Renal cortical epithelial cell (primary cell): ENCODE measurements around the gene EIF3L. TPM values are rescaled to one million over a fixed set of nuclear protein-coding genes. Genes with fewer than 3 reads are reported as not detected.
A peak's percentile ranks its signal among the peaks of the same experiment; 100 is the strongest.
"Not testable (repeated sequence)": the region's sequence is repeated elsewhere in the genome, so short reads cannot be mapped to it uniquely, and the experiment has no call there.

Experiments
- DNase-seq: peaks from one replicate; pipeline ENCODE4 v3.0.0-alpha.2; 2011; ENCODE audit warnings: low read depth
- total RNA-seq: library from RNA; depleted of rRNA; stranded (reverse); fragments of >200 nt; gene quantifications from 2 replicates; pipeline ENCODE4 v1.2.3, GENCODE V29; 2014

EIF3L gene
- total RNA-seq: 278 and 409 TPM in 2 replicates

DNA sequence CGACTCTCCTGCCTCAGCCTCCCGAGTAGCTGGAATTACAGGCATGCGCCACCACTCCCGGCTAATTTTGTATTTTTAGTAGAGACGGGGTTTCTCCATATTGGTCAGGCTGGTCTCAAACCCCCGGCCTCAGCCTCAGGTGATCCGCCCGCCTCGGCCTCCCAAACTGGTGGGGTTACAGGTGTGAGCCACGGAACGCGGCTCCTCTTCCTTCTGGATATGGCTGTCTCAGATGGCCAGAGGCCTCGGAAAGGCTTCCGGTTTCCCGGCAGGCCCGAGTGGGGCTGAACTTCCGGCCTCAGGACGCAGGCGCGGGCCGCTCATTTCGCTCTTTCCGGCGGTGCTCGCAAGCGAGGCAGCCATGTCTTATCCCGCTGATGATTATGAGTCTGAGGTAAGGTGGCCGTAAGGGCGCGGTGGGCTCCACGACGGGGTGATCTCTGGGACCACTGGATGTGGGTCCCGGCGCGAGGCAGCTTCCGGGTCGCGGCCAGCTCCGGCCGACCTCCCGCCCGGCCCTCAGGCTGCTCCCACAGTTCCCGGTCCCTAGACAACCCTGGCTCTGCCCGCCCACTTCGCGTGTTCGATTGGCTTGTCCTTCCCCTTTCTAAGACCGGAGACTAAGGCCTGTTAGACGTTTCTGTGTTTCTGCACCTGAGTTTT is at the start of gene EIF3L:
Gene EIF3L, plus strand, starts transcription at position 331 of the 663 bp plus-strand sequence. Its CDS starts 31 bp downstream, at position 362.
- peak; percentile 82 for DNase-seq

DNA sequence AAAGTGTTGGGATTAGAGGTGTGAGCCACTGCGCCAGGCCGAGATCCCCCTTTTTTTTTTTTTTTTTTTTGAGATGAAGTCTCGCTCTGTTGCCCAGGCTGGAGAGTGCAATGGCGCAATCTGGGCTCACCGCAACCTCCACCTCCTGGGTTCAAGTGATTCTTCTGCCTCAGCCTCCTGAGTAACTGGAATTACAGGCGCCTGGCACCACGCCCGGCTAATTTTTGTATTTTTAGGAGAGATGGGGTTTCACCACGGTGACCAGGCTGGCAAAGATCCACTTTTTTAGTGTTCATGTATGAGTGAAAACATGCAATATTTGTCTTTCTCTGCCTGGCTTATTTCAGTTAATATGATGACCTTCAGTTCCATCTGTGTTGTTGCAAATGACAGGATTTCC is 49.2 kb upstream of the EIF3L start:
- not testable (repeated sequence) for DNase-seq

DNA sequence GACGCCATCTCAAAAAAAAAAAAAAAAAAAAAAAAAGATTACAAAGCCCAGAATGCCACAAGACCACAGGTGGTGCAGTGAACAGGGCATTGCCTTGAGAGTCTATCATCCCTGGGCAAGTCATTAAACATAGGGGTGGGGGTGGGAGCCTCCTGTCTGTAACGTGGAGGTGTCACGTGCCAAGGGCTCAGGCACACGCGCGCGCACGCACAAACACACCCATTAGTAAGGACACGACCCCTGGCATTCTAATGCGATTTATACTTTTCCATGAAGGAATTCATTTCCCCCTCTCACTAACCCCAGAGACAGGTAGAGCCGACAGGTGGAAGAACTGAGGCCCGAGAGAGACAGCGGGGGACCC is 47.3 kb upstream of the EIF3L start:
- no peak for DNase-seq

DNA sequence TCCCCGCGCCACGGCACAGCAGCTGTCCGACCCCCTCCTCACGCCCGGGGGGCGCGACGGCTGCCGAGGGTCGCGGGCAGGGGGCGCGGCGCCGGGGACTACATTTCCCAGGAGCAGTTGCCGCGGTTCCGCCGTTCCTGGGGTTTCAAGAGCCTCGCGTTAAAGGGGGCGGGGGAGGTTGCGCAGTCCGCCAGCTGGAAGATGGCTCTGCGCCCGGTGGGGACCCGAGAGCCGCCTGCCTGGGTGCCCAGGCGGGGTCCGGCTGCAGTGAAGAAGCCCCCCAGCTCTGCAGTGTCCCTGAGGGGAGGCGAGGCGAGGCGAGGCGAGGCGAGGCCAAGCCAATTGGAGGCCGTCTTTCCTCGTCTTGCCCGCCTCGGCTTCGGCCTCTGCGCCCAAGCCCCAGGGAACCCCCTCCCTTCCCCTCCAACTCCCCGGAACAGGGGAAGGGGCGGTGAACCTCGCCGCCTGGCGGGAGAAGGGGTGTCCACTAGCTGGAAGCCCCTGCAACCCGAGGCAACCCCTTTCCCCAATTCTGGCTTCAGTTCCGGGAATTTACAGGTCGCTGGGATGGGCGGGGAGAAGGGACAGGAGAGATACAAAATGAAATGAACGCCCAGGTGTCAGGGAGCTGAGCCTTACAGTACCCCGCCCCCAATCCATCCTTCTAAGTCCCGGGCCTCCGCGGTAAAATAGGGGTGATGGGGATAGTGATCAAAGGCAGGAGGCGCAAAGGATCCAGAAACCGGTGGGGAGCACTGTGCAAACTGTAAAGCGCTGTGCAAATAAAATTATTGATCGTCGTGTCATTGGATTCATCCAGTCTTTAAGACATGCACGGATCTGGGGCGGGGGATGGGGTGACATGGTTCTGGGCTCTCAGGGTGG is 46.7 kb upstream of the EIF3L start:
- DNase-seq: no peak

DNA sequence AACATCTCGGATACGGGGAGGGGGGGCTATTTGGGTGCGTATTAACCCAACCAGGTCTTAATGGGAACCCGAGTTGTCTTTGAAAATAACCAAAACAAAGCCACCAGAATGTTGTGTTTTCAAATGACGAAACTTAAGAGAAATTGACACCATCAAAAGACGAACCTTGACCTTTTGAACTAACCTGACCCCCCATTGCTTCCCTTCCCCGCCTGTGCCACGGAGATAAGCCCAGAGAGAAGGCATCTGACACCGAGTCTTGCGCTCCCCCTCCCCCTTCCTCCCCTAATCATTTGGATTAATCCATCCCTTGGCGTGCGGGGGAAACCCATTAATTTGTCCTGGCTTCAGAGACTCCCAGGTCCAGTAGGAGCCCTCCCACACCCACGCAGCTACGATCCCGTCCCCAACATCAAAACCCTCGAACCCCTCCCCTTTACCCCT is 46.0 kb upstream of the EIF3L start:
- DNase-seq: no peak

DNA sequence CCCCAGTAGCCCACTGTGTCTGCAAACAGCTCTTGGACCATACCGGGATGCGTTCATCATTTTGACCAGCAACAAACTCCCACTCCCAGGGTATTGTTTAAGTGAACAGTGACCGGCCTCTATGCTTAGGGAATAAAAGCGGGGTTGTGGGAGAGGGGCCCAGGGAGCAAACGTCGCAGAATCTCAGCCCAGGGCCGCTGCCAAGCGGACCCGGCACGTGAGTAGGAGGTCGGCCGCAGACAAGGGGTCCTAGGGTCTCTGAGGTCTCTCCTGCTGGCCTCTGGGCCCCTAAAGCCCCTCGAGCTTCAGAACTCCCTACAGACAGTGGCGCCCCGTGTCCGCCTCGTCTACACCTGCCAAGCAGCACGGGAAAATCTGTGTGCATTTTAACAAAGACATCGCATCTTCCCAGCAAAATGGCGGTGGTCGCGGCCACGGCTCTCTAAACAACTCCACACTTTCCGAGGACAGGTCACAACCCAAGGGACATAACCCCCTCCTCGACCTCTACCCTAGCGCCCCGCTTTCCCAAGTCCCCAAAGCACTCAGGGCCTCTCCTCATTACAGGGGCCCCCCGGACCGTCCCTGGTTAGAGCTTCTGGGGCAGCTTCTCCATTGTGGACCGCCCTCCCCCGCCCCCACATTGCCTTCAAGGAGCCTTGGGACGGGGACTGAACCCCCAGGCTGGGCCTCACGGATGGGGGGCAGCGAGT is 45.4 kb upstream of the EIF3L start:
- DNase-seq: no peak

DNA sequence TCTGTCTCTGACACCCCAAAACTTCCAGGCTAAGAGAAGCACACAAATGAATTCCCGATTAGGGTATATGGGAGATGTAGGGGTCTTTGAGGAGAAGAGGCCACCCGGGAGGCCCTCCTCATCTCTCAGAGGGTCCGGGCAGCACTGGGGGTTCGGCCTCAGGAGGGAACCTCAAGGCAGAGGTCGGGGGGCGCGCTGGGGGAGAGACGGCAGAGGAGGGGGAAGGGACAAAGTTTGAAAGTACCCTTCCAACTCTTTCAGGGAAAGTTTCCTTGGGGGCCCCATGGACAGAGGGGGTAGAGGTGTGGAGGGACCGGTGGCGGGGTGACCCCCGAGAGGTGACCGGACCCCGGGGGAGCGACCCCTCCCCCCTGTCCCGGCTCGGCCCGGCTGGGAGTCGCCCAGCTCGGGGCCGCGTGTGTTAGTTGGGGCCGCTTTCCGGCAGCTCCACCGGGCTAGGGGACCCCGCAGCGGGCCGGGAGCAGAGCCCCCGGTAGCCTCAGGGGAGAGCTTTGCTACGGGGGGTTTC is 44.8 kb upstream of the EIF3L start:
- DNase-seq: no peak

DNA sequence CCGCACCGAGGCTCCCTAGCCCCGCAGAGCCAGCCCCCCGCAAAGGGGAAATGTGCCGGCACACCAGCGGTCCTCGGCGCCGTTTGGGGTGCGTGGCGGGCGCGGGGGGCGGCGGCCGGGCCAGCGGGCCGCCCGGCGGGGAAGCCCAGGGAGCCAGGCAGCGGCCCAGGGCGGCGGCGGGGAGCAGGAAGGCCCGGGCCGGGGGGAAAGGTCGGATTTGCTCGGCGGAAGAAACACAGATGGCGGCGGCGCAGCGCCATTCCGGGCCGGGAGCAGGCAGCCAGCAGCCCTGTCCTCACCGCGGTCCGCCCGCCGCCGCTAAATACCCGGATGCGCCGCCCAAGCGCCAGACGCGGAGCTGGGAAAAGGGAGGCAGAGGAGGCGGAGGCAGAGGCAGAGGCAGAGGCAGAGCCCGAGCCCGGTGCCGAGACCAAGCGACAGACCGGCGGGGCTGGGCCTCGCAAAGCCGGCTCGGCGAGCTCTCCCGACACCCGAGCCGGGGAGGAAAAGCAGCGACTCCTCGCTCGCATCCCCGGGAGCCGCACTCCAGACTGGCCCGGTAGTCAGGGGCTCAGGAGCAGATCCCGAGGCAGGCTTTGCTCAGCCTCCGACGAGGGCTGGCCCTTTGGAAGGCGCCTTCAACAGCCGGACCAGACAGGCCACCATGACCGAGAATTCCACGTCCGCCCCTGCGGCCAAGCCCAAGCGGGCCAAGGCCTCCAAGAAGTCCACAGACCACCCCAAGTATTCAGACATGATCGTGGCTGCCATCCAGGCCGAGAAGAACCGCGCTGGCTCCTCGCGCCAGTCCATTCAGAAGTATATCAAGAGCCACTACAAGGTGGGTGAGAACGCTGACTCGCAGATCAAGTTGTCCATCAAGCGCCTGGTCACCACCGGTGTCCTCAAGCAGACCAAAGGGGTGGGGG is 44.1 kb upstream of the EIF3L start:
- DNase-seq: peak; percentile 35

DNA sequence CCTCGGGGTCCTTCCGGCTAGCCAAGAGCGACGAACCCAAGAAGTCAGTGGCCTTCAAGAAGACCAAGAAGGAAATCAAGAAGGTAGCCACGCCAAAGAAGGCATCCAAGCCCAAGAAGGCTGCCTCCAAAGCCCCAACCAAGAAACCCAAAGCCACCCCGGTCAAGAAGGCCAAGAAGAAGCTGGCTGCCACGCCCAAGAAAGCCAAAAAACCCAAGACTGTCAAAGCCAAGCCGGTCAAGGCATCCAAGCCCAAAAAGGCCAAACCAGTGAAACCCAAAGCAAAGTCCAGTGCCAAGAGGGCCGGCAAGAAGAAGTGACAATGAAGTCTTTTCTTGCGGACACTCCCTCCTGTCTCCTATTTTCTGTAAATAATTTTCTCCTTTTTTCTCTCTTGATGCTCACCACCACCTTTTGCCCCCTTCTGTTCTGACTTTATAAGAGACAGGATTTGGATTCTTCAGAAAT is 43.4 kb upstream of the EIF3L start:
- no peak for DNase-seq

DNA sequence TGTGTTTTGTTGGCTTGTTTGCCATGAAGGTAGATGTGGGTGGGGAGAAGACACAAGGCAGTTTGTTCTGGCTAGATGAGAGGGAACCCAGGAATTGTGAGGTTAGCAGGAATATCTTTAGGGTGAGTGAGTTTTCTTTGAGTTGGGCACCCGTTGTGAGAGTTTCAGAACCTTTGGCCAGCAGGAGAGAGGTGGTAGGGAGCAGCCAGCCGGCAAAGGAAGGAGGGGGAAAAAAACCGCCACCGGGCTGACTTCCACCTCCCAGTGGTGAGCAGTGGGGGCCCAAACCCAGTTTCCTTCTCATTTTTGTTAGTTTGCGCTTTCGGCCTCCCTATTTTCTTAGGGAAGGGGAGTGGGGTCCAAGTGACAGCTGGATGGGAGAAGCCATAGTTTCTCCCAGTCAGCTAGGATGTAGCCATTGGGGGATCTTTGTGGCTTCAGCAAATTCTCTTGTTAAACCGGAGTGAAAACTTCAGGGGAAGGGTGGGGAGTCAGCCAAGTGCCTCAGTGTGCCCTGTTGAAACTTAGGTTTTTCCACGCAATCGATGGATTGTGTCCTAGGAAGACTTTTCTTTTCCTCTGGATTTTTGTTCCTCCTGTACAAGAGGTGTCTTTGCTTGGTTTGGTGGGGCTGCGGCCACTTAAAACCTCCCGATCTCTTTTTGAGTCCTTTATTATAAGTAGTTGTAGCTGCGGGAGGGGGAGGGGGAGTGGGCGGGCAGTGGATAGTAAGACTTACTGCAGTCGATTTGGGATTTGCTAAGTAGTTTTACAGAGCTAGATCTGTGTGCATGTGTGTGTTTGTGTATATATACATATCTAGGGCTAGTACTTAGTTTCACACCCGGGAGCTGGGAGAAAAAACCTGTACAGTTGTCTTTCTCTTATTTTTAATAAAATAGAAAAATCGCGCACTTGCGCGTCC is 42.5 kb upstream of the EIF3L start:
- DNase-seq: peak; percentile 69

DNA sequence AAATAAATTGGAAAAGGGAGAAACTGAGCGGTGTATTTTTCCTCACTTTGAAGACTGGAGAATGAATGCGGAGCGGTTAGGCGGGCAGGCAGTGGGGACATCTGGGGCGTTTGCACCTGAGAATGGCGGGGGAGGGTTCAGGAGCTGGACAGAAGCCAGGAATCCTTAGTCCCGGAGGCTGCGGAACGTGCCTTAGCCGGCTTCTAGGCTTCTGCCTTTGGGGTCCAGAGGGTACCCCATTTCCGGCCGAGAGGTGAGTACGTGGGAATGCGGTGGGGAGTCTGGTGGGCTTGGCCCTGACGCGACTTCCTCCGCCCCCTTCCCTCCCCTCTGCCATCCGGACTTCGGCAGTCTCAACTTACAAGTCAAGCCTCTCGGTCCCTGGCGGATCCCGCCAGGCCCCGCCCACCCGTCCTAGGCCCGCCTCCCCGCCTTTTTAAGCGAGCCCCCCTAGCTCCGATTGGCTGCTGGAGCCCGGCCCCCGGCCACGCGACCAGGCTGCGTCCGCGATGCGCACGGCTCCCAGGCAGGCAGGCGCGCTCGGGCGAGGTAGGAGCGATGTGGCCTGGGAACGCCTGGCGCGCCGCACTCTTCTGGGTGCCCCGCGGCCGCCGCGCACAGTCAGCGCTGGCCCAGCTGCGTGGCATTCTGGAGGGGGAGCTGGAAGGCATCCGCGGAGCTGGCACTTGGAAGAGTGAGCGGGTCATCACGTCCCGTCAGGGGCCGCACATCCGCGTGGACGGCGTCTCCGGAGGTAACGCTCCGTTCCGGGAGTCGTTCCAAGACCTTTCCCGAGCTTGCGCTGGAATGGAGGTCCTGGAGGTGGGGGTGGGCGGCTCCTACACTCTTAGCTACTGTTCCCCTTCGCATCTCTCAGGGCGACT is 41.6 kb upstream of the EIF3L start, which contains the start of gene GCAT:
Gene GCAT, plus strand, starts transcription at position 525 of the 884 bp plus-strand sequence. Its CDS starts 34 bp downstream, at position 559.
- DNase-seq: peak; percentile 88

DNA sequence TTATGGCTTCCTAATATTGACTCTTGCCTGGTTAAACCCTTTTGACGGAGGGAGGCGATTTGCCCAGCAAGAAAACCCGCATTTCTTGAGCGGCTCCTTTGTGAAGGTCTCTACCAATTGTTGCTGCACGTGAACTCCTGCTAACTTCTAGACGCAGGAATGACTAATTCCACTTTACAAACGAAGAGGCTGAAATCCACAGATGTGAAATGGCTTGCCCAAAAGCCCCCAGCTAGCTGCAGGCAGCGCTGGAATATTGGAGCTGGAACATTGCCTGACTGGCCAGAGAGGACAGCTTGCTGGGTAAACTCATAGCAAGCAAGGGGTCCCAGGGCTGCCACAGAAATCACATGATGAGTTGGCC is 40.9 kb upstream of the EIF3L start:
- peak; percentile 29 for DNase-seq

DNA sequence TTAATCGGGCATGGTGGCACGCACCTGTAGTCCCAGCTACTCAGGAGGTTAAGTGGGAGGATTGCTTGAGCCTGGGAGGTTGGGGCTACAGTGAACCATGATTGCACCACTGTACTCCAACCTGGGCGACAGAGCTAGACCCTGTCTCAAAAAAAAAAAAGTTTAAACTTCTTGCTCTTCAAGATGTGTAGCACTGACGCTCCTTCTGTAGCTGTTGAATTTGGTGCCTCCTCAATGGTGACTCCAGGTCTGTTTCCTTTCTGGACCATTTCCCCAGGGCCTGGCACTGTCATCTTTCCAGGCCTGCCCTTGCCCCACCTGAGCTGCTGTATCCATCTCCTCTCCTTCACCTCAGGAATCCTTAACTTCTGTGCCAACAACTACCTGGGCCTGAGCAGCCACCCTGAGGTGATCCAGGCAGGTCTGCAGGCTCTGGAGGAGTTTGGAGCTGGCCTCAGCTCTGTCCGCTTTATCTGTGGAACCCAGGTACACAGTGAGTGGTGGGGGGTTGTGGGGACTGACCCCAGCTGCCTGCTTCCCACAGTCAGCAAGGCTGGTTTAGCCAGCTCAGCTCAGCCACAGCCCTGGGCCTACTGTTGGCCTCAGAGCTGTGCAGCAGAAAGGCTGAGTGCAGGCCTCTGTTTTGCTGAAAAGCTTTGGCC is 39.4 kb upstream of the EIF3L start:
- DNase-seq: no peak

DNA sequence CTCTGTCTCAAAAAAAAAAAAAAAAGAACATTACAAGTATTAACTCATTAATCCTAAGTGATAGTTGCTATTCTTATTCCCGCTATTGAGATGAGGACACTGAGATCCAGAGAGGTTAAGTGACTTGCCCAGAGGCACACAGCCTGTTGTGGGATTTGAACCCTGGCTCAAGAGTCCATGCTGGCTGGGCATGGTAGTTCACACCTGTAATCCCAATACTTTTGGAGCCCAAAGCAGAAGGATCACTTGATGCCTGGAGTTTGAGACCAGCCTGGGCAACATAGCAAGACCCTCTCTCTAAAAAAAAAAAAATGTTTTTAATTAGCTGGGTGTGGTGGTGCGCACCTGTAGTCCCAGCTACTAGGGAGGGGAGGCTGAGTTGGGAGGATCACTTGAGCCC is 37.4 kb upstream of the EIF3L start:
- DNase-seq: no peak

DNA sequence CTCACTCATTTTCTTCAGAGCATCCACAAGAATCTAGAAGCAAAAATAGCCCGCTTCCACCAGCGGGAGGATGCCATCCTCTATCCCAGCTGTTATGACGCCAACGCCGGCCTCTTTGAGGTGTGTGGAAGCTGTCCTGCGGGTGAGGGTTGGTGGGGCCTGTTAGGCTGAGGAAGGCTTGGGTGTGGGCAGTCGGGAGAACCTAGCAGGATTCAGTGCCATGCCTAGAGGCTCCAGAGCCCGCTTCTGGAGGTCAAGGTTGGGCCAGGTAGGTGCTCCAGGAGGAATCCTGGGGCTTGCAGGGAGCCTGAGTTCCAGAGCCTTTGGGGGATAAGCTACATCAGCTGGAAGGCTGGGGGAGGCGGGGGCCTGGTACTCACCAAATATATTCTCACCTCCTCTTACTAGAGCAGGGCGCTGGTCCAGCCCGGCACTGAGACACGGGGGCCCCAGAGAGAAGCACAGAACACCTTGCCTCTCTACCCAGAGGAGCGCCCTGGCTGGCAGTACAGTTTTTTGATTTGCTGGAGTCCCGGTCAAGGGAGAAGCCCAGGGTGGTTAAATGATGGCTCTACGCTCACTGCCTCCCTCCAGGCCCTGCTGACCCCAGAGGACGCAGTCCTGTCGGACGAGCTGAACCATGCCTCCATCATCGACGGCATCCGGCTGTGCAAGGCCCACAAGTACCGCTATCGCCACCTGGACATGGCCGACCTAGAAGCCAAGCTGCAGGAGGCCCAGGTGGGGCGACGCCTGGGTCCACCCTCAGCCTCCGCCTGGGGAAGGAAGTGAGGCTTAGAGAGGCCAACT is 36.1 kb upstream of the EIF3L start:
- DNase-seq: no peak

DNA sequence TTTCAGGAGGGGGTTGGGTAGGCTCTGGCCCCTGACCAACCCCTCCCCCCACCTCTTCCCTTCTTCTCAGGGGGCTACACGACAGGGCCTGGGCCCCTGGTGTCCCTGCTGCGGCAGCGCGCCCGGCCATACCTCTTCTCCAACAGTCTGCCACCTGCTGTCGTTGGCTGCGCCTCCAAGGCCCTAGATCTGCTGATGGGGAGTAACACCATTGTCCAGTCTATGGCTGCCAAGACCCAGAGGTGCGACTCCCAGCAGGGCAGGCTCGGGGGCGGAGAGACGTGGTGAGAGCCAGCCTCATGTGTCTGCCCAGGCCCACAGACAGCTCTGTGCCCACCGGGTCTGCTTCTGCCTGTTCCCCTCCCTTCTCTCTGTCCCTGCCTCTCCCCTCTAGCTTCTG is 33.6 kb upstream of the EIF3L start:
- DNase-seq: no peak

DNA sequence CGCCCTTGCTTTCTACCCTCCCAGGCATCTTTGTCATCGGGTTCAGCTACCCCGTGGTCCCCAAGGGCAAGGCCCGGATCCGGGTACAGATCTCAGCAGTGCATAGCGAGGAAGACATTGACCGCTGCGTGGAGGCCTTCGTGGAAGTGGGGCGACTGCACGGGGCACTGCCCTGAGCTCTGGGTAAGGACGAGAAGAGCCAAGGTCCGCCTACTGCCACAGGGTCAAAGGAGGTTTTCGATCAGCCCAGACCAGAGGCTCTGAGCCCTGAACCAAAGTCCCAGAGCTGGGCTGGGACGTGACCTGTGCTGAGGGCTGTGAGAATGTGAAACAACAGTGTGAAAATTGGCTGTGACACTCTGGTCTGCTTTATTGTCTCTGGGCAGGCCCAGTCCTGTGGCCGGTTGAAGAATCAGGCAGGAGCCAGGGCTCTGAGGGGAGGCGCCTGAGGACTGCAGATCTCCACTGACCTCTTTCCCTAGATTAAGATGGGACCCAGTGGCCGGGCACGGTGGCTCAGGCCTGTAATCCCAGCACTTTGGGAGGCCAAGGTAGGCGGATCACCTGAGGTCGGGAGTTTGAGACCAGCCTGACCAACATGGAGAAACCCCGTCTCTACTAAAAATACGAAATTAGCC is 32.6 kb upstream of the EIF3L start:
- no peak for DNase-seq
